GM12873 (cell line): Measurements from ENCODE around the gene DUSP12.
A peak's percentile ranks its signal among the peaks of the same experiment; 100 is the strongest.

Source experiments
- CTCF ChIP-seq: IDR thresholded peaks from 2 replicates; pipeline ENCODE4 v1.5.1; 2012; ENCODE audit warnings: low read depth, mild to moderate bottlenecking, moderate library complexity, low read length, control low read depth; ENCODE audit not compliant: insufficient read depth; ENCODE audit errors: missing control alignments

The DUSP12 gene

GRCh38 chr1:161722406-161722805 lies 27.2 kb upstream of the DUSP12 start:
- TF ChIP-seq CTCF: no peak

GRCh38 chr1:161723459-161724141 lies 26.0 kb upstream of the DUSP12 start:
- no peak for TF ChIP-seq CTCF

- peak; percentile 36 for TF ChIP-seq CTCF
Observed at GRCh38 chr1:161725908-161726472, 23.6 kb upstream of the DUSP12 start.

GRCh38 chr1:161726473-161727255 lies 22.9 kb upstream of the DUSP12 start:
- TF ChIP-seq CTCF: no peak

GRCh38 chr1:161727256-161727924 lies 22.2 kb upstream of the DUSP12 start:
- TF ChIP-seq CTCF: no peak

- no peak for TF ChIP-seq CTCF
Observed at GRCh38 chr1:161728376-161729226, 21.0 kb upstream of the DUSP12 start.
